ENCODE measurements around the gene SWI5.

DNA sequence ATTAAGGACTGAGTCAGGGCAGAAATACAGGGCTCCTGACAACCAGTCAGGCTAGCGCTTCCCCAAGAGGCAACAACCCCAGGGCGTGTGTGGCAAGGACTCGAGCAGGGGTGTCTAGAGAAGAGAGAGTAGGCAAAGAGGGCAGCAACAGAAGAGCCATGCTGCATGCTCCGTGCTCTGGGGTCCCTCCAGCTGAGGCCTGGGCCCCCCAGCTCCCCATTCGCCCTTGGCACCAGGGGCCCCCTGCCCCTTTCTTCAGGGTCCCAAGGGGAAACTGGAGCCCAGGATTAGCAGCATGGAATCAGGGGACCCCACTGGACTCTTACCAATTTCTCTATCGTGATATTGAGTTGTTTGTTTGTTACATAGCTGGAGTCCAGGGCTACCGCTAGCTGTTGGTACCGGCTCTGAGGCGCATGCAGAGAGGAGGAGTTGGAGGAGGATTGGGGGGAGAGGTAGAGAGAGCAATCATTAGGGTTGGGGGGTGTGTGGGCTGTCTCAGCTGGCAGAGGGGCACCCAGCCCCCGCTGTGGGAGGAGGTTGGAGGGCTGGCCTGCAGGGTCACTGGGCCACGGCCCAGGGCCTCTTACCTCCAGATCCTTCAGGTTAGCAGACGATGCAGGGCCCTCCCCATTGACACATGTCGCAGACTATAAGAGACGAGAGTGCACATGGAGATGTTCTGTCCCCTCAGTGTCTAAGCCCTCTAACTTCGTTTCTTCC lies 9.0 kb upstream of the SWI5 start:
- TF ChIP-seq, protein P1, sequence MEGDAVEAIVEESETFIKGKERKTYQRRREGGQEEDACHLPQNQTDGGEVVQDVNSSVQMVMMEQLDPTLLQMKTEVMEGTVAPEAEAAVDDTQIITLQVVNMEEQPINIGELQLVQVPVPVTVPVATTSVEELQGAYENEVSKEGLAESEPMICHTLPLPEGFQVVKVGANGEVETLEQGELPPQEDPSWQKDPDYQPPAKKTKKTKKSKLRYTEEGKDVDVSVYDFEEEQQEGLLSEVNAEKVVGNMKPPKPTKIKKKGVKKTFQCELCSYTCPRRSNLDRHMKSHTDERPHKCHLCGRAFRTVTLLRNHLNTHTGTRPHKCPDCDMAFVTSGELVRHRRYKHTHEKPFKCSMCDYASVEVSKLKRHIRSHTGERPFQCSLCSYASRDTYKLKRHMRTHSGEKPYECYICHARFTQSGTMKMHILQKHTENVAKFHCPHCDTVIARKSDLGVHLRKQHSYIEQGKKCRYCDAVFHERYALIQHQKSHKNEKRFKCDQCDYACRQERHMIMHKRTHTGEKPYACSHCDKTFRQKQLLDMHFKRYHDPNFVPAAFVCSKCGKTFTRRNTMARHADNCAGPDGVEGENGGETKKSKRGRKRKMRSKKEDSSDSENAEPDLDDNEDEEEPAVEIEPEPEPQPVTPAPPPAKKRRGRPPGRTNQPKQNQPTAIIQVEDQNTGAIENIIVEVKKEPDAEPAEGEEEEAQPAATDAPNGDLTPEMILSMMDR (IDR thresholded peaks at IDR 0.05): no peak
- TF ChIP-seq POLR2A (IDR thresholded peaks at IDR 0.05): no peak
